GM10847 (cell line): ENCODE data around the gene KRT9.

Experiments used
- POLR2A ChIP-seq: IDR thresholded peaks from 2 replicates; pipeline ENCODE4 v1.6.1; 2011; ENCODE audit not compliant: insufficient read length; ENCODE audit errors: extremely low read depth

Gene KRT9

GRCh38 chr17:41553176-41553575, 18.7 kb downstream of the KRT9 start:
- no peak for TF ChIP-seq POLR2A

- TF ChIP-seq POLR2A = no peak
Observed at GRCh38 chr17:41552455-41552854, 19.4 kb downstream of the KRT9 start.

GRCh38 chr17:41551365-41551764, 20.5 kb downstream of the KRT9 start:
- TF ChIP-seq POLR2A = no peak

GRCh38 chr17:41549596-41550039, 22.2 kb downstream of the KRT9 start:
- TF ChIP-seq POLR2A = no peak

- no peak for TF ChIP-seq POLR2A
Observed at GRCh38 chr17:41548844-41549595, 22.8 kb downstream of the KRT9 start.

- no peak for TF ChIP-seq POLR2A
Observed at GRCh38 chr17:41547921-41548843, 23.7 kb downstream of the KRT9 start.

GRCh38 chr17:41547378-41547841, 24.4 kb downstream of the KRT9 start:
- TF ChIP-seq POLR2A = no peak

- TF ChIP-seq POLR2A = no peak
Observed at GRCh38 chr17:41546819-41547218, 25.0 kb downstream of the KRT9 start.

GRCh38 chr17:41545829-41546410, 25.9 kb downstream of the KRT9 start:
- no peak for TF ChIP-seq POLR2A

- TF ChIP-seq POLR2A = no peak
Observed at GRCh38 chr17:41544935-41545334, 26.9 kb downstream of the KRT9 start.

GRCh38 chr17:41544491-41544892, 27.4 kb downstream of the KRT9 start:
- TF ChIP-seq POLR2A = no peak

GRCh38 chr17:41542357-41542756, 29.5 kb downstream of the KRT9 start:
- no peak for TF ChIP-seq POLR2A

GRCh38 chr17:41540921-41541625, 30.8 kb downstream of the KRT9 start:
- TF ChIP-seq POLR2A = no peak

GRCh38 chr17:41539979-41540701, 31.7 kb downstream of the KRT9 start:
- no peak for TF ChIP-seq POLR2A
